Bone marrow (tissue), 2 donors: ENCODE data around the gene STPG1.

Experiments used
- DNase-seq, 2 donors: peaks; one replicate each; lab custom pipeline; 2025; lab: John Stamatoyannopoulos, UW

STPG1 gene

GRCh38 chr1:24392982-24393650 lies 20.5 kb downstream of the STPG1 start:
- no peak for DNase-seq

DNA sequence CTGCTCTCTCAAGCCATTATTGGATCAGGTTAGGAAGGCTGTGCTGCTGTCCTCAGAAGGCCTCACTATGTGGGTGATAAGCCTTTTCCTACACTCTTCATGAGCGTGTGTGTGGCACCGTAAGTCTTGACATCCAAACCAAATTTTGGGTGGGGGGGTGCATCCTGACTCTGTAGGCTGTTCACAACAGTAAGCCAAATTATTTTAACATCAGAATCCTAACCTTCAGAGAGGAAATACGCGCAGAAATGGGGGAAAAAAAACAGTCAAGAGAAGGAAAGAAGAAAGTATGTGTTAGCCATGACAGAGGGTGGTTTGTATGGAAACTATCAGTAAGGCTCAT lies 21.0 kb downstream of the STPG1 start:
- no peak for DNase-seq

GRCh38 chr1:24391882-24392603 lies 21.5 kb downstream of the STPG1 start:
- DNase-seq: peak in 1 of 2 donors; percentile 22

GRCh38 chr1:24390924-24391782 lies 22.4 kb downstream of the STPG1 start:
- peak in 1 of 2 donors; percentile 55 for DNase-seq

DNA sequence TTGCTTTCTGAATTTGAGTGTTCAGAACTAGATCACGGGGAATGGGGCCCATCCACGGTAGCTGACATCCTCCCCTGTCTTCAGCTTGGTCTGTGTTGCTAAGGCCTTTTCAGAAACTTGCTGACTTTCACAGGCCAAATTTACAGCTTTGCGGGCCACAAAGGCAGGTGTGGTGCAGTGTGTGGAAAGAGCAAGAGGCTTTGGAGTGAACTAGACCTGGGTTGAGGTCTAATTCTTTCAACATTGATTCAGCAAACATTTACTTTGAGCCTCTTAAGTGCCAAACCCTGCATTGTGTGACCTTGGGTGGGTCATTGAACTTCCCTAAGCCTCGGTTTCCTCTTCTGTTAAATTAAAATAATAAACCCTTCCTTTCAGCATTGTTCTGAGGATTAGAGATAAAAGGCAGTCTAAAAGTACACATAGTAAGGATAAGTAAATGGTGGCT lies 24.3 kb downstream of the STPG1 start:
- DNase-seq: no peak

GRCh38 chr1:24388331-24388885 lies 25.2 kb downstream of the STPG1 start:
- DNase-seq: no peak

DNA sequence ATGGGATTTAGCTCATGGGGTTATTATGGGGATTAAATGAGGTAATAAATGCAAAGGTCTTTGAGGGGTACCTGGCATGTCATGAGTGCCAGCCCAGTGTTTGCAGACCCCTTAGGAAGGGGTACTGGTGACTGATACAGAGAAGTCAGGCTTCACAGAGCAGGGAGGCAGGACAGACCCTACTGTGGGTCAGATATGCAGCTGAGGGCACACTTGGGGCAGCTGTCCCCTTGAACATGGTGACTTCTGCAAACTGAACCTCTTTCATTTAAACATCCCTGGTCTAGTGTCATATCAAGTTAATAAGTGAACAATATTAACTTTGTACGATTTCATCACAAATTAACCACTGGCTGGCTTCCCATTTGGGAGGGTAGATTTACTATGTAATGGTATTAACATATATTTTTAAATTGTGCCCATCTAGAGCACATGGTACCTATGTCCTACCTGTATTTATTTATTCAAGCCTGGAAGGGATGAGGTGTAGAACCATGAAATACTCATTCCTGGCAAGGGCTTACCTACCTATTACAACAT lies 25.9 kb downstream of the STPG1 start:
- DNase-seq: no peak

GRCh38 chr1:24386931-24387330 lies 26.7 kb downstream of the STPG1 start:
- DNase-seq: no peak

GRCh38 chr1:24386241-24386640 lies 27.3 kb downstream of the STPG1 start:
- no peak for DNase-seq

DNA sequence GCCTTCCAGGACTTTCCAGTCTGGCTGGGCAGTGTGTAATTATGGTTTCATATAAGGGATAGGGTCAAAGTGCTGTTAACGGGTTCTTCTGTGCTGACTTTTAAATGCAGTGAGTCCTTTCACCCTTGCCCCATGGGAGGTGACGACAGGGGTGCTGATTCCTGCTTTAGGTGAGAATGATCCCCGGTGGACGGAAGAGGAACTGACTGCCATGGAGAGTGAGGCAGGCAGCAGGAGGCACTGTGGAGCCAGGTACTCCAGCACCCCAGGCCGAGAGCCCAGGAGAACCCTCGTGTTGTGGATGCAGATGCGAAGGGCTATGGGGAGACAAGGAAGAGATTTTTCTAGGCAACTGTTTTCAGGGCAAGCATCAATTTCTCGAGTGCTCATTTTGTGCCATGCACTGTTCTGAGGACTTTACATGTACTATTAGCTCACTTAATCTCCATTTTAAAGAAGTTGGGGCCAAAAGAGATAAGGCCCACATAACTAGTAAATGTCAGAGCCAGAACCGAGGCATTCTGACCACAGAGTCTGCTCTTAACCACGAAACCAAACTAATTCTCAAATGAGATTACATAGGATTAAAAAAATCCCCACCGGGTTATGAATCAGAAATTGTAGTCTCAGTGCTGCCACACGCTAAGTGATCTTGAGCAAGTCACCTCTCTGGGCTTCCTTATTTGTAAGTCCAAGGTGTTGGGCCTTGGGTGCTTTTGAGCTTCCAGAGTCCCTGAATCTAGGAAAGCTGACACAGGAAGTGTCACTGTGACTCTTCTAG lies 28.2 kb downstream of the STPG1 start:
- DNase-seq: no peak

GRCh38 chr1:24384251-24385090 lies 29.1 kb downstream of the STPG1 start:
- DNase-seq: peak; percentile 1 to 35

DNA sequence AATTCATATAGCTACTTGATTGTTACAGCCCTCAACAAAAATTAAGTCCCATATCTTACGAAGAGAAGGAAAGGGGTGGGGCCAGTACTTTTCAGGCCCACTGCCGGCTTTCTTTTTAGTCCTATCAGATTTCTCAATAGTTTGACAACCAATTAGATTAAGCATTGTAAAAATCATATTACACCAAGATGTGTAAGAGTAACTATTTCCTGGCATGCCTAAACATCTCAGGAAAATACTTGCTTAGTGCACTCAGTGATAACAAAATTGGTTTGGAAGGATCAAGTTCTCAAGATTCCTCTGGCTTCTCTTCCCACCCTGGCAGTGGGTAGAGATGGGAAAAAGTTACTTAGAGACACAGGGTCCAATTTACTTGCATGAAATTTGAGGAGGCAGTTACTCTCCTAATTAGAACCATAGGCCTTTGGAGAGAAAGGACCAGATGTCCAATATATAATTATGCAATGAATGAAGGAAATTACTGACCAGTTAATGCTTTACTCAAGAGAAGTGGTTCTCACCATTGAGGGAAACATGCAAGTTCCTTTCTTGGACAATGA lies 30.1 kb downstream of the STPG1 start:
- no peak for DNase-seq

DNA sequence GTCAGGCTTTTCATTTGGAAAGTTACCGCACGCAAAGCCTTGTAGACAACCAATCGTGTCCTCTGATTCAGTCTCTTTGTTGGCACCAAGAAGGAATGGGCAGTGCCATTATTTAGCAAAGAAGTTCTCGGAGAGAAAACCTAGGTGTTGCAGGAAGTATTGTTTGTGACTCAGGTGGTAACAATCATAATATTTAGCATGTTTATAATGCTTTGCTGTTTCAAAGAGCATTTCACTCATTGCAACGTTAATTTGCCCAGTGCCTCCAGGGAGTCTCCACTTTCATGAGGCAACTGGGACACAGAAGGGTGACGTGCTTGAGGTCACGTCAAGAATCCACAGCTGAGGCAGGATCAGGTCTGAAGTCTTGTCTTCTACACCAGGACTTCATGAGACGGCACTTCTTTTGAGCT lies 31.4 kb downstream of the STPG1 start:
- no peak for DNase-seq

GRCh38 chr1:24381256-24381655 lies 32.3 kb downstream of the STPG1 start:
- no peak for DNase-seq

DNA sequence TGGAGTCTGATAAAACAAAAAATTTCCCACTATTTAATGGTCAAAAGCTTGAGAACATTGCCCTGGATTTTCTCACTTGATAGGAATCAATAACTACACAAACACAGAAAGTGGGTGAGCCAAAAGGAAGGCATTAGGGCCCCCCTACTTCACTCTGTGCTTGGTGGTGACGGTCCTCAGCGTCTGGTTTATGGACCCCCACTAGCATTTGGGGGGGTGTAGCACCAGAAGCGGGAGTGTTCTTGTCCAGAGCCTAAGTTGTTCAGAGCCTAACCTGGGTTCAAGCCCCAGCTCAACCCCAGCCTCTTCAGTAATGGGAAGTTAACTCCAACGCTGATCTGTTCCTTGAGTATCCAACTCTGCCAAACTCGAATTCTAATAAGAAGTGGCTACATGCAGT lies 33.1 kb downstream of the STPG1 start:
- DNase-seq: no peak

- DNase-seq: no peak
These were observed 33.8 kb downstream of the STPG1 start for GRCh38 chr1:24379733-24380315.

- DNase-seq: no peak
These were observed 38.4 kb downstream of the STPG1 start for GRCh38 chr1:24374891-24375786.

DNA sequence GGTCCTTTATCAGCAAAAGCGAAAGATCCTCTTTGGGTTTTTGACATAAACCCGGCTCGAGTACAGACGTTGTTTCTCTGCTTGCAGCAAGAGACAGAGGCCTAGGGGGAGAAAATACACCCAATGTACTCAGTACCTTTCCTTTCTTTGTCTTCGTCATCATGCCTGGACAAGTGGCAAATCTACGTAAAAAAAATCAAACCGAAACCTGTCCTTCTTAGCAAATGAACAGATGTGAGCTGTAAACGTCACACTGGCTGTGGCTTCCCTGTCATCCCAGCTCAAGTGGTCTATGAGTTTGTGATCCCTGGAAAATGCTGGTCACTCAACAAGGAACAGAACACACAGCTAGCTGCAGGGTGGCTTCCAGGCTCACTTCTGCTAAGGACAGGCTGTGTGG lies 39.9 kb downstream of the STPG1 start:
- no peak for DNase-seq

DNA sequence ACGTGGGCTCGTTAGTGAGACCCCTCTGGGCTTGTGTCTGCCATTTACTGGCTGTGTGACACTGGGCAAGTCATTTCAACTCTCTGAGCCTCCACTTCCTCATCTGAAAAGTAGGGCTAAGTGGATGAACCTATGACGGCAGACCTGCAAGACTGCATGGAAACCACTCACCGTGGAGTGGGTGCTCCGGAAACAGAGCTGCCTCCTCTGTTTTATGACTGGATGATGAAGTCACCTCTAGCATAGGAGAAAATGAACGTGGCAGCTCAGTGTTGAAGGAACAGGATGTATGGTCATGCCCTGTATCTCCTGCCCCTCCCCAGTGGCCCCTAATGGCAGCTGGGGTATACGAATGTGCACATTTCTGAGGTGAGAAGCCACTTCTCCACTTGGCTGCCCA lies 40.5 kb downstream of the STPG1 start:
- no peak for DNase-seq
